OCI-LY7 (cell line): ENCODE measurements around the gene INF2. TPM values are rescaled to one million over a fixed set of nuclear protein-coding genes. Genes with fewer than 3 reads are reported as not detected.

ENCODE experiments used
- BruUV-seq: library from RNA; stranded (reverse); fragments of 400-500 nt; replicated peaks from 2 replicates; lab custom pipeline; 2021; lab: Mats Ljungman, UMichigan
- CTCF ChIA-PET: fragments of 300-600 bp; sonication (Branson Sonifier 250); formaldehyde crosslinking; loops from one replicate; lab custom pipeline; 2022; ENCODE audit warnings: antibody characterized with exemption; ENCODE audit not compliant: unreplicated experiment; lab: Charles Lee
- POLR2A ChIA-PET: fragments of 300-600 bp; sonication (Branson Sonifier 250); formaldehyde crosslinking; loops from one replicate; lab custom pipeline; 2022; ENCODE audit warnings: antibody characterized with exemption; lab: Charles Lee
- DNase-seq: peaks from one replicate; pipeline ENCODE4 v3.0.0-alpha.2; 2015; ENCODE audit warnings: low spot score
- H2AFZ ChIP-seq: fragments of 200-600 bp; sonication (generic), shearing (Covaris generic); 2 replicates; pipeline ENCODE4 v1.6.1; 2014; ENCODE audit warnings: mild to moderate bottlenecking, antibody characterized with exemption, low read length, moderate library complexity
- H3K27ac ChIP-seq: fragments of 200-600 bp; sonication (generic); 2 replicates; pipeline ENCODE4 v1.5.1; 2014; ENCODE audit warnings: mixed run types, low read depth, mild to moderate bottlenecking, moderate library complexity, low read length, inconsistent platforms; ENCODE audit not compliant: poor library complexity, severe bottlenecking
- H3K36me3 ChIP-seq: fragments of 200-600 bp; sonication (generic); 2 replicates; pipeline ENCODE4 v1.6.1; 2014; ENCODE audit warnings: mild to moderate bottlenecking, antibody characterized with exemption, low read length, moderate library complexity, mixed read lengths; ENCODE audit not compliant: insufficient read depth
- H3K4me1 ChIP-seq: fragments of 200-600 bp; sonication (generic); 2 replicates; pipeline ENCODE4 v1.5.1; 2014; ENCODE audit warnings: mild to moderate bottlenecking, low read length; ENCODE audit not compliant: insufficient read depth, poor library complexity, severe bottlenecking
- H3K4me2 ChIP-seq: fragments of 200-600 bp; sonication (generic); 2 replicates; pipeline ENCODE4 v1.6.1; 2014; ENCODE audit warnings: mild to moderate bottlenecking, low read length
- H3K4me3 ChIP-seq: fragments of 200-600 bp; sonication (generic); 2 replicates; pipeline ENCODE4 v1.5.1; 2014; ENCODE audit warnings: mild to moderate bottlenecking, low read depth, low read length; ENCODE audit not compliant: poor library complexity, severe bottlenecking
- H3K79me2 ChIP-seq: fragments of 200-600 bp; sonication (generic); 2 replicates; pipeline ENCODE4 v1.6.1; 2016; ENCODE audit warnings: low read depth, mild to moderate bottlenecking, low read length, moderate library complexity, mixed read lengths; ENCODE audit not compliant: insufficient read depth
- H3K9me2 ChIP-seq: fragments of 200-600 bp; sonication (generic); 2 replicates; pipeline ENCODE4 v1.6.1; 2016; ENCODE audit warnings: mild to moderate bottlenecking, low read length, mixed read lengths; ENCODE audit not compliant: insufficient read depth
- H3K9me3 ChIP-seq: fragments of 200-600 bp; sonication (generic); 2 replicates; pipeline ENCODE4 v1.6.1; 2014; ENCODE audit warnings: mild to moderate bottlenecking, mixed run types, low read length, mixed read lengths
- H4K20me1 ChIP-seq: fragments of 200-600 bp; sonication (generic); 2 replicates; pipeline ENCODE4 v1.6.1; 2014; ENCODE audit warnings: mild to moderate bottlenecking, antibody characterized with exemption, low read length, moderate library complexity, mixed read lengths; ENCODE audit not compliant: insufficient read depth
- CTCF ChIP-seq: fragments of 200-600 bp; sonication (generic); conservative IDR thresholded peaks from 2 replicates; pipeline ENCODE4 v1.5.1; 2014; ENCODE audit warnings: mild to moderate bottlenecking, antibody characterized with exemption, low read length, moderate library complexity, mixed read lengths
- EZH2phosphoT487 ChIP-seq: fragments of 200-600 bp; sonication (generic); IDR thresholded peaks from 2 replicates; pipeline ENCODE4 v1.6.1; 2018; ENCODE audit warnings: low read depth, borderline replicate concordance, mild to moderate bottlenecking, mixed run types, antibody characterized with exemption, low read length, moderate library complexity, mixed read lengths
- intact Hi-C: fragments of 100-400 bp; cut with micrococcal nuclease; formaldehyde crosslinking; loops from one replicate; pipeline ENCODE4 v1.10.0; 2022; ENCODE audit not compliant: unreplicated experiment
- total RNA-seq, 2 experiments: library from RNA; depleted of rRNA in 1 of 2; stranded (reverse); fragments of >200 nt in 1 of 2; shearing (Covaris generic) in 1 of 2; gene quantifications; 2 replicates each; pipeline ENCODE4 v1.2.3, GENCODE V29; 2014 to 2022

INF2 gene
- total RNA-seq, 2 experiments from 2014 or later = 39.4 to 51.6 TPM

- H3K4me1 ChIP-seq = peaks cover 4% of the 10 kb centered on the region
- no peak for DNase-seq
- H3K36me3 ChIP-seq = peaks cover 50% of the 10 kb centered on the region
- no peaks in the 10 kb centered on the region for H4K20me1 ChIP-seq
- H3K9me3 ChIP-seq = no peaks in the 10 kb centered on the region
- H3K79me2 ChIP-seq = no peaks in the 10 kb centered on the region
- no peak overlapping the region for H3K4me2 ChIP-seq
- TF ChIP-seq EZH2phosphoT487 = no peak
- no peak for TF ChIP-seq CTCF
- BruUV-seq = no TSS peak
- no peak overlapping the region for H3K27ac ChIP-seq
- no peak overlapping the region for H3K4me3 ChIP-seq
- CTCF ChIA-PET = no interaction called here
- intact Hi-C loops = no loop called here
- H3K9me2 ChIP-seq = no peaks in the 10 kb centered on the region
- POLR2A ChIA-PET = interaction anchor here (0.8 kb wide), 1 partner anchor 15 kb away, joined by 4 read pairs; the partner anchor contains the start of gene SIVA1
- no peak overlapping the region for H2AFZ ChIP-seq
These were observed 78.2 kb downstream of the INF2 start for GRCh38 chr14:104767634-104767918.

- H3K4me2 ChIP-seq = no peak overlapping the region
- peaks cover 4% of the 10 kb centered on the region for H3K4me1 ChIP-seq
- intact Hi-C loops = loop anchor here (1.0 to 2.0 kb wide), 3 partner anchors 58 to 128 kb away; no protein-coding TSS in a partner anchor
- H4K20me1 ChIP-seq = no peaks in the 10 kb centered on the region
- H3K36me3 ChIP-seq = peaks cover 56% of the 10 kb centered on the region
- BruUV-seq = no TSS peak
- no peak overlapping the region for H3K27ac ChIP-seq
- no peak overlapping the region for H3K4me3 ChIP-seq
- no peaks in the 10 kb centered on the region for H3K79me2 ChIP-seq
- H3K9me3 ChIP-seq = no peaks in the 10 kb centered on the region
- CTCF ChIA-PET = interaction anchor here (0.6 to 0.8 kb wide), 4 partner anchors 16 to 621 kb away, joined by 3 to 7 read pairs (median 5); partner anchors contain the start of gene SIVA1
- no peak overlapping the region for H2AFZ ChIP-seq
- DNase-seq = peak; percentile 81
- no peaks in the 10 kb centered on the region for H3K9me2 ChIP-seq
- POLR2A ChIA-PET = interaction anchor here (1.5 kb wide), 1 partner anchor 16 kb away, joined by 3 read pairs; the partner anchor contains the start of gene SIVA1
- TF ChIP-seq EZH2phosphoT487 (no peak), CTCF (peak; percentile 78)
These were observed 79.3 kb downstream of the INF2 start for GRCh38 chr14:104768437-104769323.
